Brain microvascular endothelial cell (primary cell): ENCODE data around the gene IRS1.

Source experiments
- DNase-seq: peaks from one replicate; pipeline ENCODE4 v3.0.0-alpha.2; 2020
- H3K27ac ChIP-seq: fragments of 250-450 bp; sonication (Bioruptor Pico); 2 replicates; pipeline ENCODE4 v1.5.1; 2020; ENCODE audit warnings: mild to moderate bottlenecking, moderate library complexity
- H3K27me3 ChIP-seq: fragments of 250-450 bp; sonication (Bioruptor Pico); replicated peaks from 2 replicates; pipeline ENCODE4 v1.5.1; 2020; ENCODE audit warnings: mild to moderate bottlenecking
- H3K36me3 ChIP-seq: fragments of 250-450 bp; sonication (Bioruptor Pico); replicated peaks from 2 replicates; pipeline ENCODE4 v1.5.1; 2020; ENCODE audit warnings: mild to moderate bottlenecking
- H3K4me3 ChIP-seq: 2 replicates; pipeline ENCODE4 v1.5.1; 2011; ENCODE audit warnings: low read depth, mild to moderate bottlenecking, control low read depth, low read length, moderate library complexity
- CTCF ChIP-seq: IDR thresholded peaks from 2 replicates; pipeline ENCODE4 v1.5.1; 2011; ENCODE audit warnings: low read depth, mild to moderate bottlenecking, moderate library complexity, low read length, control low read depth, inconsistent platforms; ENCODE audit errors: missing control alignments
- in situ Hi-C: cut with HindIII; loops from 2 replicates; pipeline ENCODE4 v1.10.0; 2017; ENCODE audit warnings: low sequenced_read_pairs, low pct_ligation_motif_present

Gene IRS1

GRCh38 chr2:226767056-226767813 is 32.4 kb downstream of the IRS1 start:
- no peak overlapping the region for H3K27ac ChIP-seq
- no peak overlapping the region for H3K4me3 ChIP-seq
- no peaks in the 10 kb centered on the region for H3K27me3 ChIP-seq
- H3K36me3 ChIP-seq, result no peaks in the 10 kb centered on the region
- in situ Hi-C loops, result no loop called here
- no peak for TF ChIP-seq CTCF
- DNase-seq, result no peak

- peak; percentile 20 for DNase-seq
- TF ChIP-seq CTCF, result no peak
- no peak overlapping the region for H3K4me3 ChIP-seq
- in situ Hi-C loops, result no loop called here
- H3K36me3 ChIP-seq, result no peaks in the 10 kb centered on the region
- H3K27me3 ChIP-seq, result no peaks in the 10 kb centered on the region
- H3K27ac ChIP-seq, result no peak overlapping the region
These were observed 33.1 kb downstream of the IRS1 start for GRCh38 chr2:226766352-226767055.

GRCh38 chr2:226763320-226763719 is 36.3 kb downstream of the IRS1 start:
- no peak for DNase-seq
- in situ Hi-C loops, result no loop called here
- Histone ChIP-seq H3K27me3 (no peaks in the 10 kb centered on the region), H3K36me3 (no peaks in the 10 kb centered on the region), H3K4me3 (no peak overlapping the region), H3K27ac (no peak overlapping the region)
- no peak for TF ChIP-seq CTCF

- no peak for DNase-seq
- TF ChIP-seq CTCF, result no peak
- H3K27me3 ChIP-seq, result no peaks in the 10 kb centered on the region
- H3K4me3 ChIP-seq, result no peak overlapping the region
- H3K27ac ChIP-seq, result no peak overlapping the region
- H3K36me3 ChIP-seq, result no peaks in the 10 kb centered on the region
- in situ Hi-C loops, result no loop called here
These were observed 38.4 kb downstream of the IRS1 start for GRCh38 chr2:226761195-226761583.

- in situ Hi-C loops, result no loop called here
- peak overlapping the region; percentile 15 for H3K27ac ChIP-seq
- peak; percentile 84 for DNase-seq
These were observed 39.0 kb downstream of the IRS1 start for GRCh38 chr2:226760412-226761194.

More at GRCh38 chr2:226760412-226761194, 39.0 kb downstream of the IRS1 start:
- H3K27me3 ChIP-seq, result no peaks in the 10 kb centered on the region
- H3K4me3 ChIP-seq, result no peak overlapping the region
- no peak for TF ChIP-seq CTCF
- H3K36me3 ChIP-seq, result no peaks in the 10 kb centered on the region
